HG03139 (cell line): ENCODE measurements around the gene DEDD.
A peak's percentile ranks its signal among the peaks of the same experiment; 100 is the strongest.

Experiments
- ATAC-seq: cut with Tn5 transposase; IDR thresholded peaks from one replicate; pipeline ENCODE4 v1.9.1; 2021; ENCODE audit not compliant: unreplicated experiment

Gene DEDD, protein sequence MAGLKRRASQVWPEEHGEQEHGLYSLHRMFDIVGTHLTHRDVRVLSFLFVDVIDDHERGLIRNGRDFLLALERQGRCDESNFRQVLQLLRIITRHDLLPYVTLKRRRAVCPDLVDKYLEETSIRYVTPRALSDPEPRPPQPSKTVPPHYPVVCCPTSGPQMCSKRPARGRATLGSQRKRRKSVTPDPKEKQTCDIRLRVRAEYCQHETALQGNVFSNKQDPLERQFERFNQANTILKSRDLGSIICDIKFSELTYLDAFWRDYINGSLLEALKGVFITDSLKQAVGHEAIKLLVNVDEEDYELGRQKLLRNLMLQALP

DNA sequence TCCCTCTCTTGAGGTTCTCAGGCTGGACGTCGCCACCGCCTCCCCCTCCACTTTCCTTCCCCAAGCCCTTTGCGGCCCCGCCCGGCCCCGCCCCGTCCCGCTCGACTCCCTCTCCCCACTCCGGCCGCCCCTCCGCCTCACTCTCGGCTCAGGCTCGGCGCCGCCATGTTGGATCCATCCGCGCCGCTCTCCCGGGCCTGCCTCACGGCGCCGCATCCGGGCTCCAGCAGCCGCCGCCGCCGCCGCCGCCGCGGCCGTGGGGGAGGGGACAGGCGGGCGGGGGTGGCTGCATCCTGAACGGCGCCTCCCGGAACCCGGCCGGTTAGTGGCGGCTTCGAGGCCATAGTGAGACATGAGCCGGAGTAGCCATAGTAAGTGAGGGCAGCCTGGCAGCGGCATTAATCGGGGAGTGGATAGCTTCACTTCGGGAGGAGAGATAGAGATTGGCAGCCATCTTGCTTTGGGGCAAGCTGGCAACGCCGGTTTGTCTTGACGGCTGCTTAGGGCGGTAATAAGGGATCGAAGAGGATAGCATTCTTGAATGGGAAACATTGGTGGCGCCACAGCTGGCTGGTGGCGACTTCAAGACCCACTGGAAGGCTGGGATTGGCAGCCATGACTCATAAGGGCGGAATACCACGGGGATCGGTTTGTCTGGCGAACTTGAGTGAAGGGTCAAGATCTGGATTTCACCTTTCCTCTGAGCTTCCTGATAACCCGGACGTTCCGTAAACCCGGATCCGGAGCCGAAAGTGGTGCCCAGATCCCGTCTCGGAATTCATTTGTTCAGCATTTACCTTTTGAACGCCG lies at the start of gene DEDD:
Gene DEDD (minus strand): TSS at position 258 of the 810 bp plus-strand sequence. CDS start 8,205 bp downstream, outside the sequence.
- peak; percentile 90 for ATAC-seq

DNA sequence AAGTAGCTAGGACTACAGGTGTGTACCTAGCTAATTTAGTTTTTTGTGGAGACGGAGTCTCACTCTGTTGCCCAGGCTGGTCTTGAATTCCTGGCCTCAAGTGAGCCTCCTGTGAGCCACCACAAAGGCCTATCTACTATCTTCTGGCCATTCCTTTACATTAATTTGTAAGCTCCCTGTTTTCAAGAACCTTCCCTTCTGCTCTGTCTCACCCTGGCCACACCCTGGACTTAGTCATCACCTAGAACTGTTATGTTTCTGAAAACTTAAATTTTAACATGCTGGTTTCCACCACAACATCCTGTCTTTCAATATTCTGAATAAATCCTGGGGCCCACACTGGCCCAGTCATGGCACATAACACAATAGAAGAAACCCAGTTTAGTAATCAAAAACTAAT lies 49.7 kb upstream of the DEDD start:
- peak; percentile 39 for ATAC-seq

DNA sequence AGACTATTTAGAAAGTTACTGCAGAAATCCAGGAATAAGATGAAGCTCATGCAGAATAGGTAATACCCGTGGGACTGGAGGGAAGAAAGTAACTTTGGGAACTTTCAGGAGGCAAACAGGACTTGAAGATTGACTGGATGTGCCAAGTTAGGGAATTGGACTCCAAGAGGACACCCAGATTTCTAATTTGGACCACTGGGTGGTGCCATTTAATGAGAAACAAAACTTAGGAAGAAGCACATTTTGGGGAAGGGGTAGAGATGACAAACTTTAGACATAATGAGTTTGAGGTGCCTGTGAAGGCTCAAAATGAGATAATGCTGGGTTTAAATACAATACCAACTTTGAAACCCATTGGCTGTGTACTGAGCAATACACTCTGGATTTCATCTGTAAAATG lies 48.2 kb upstream of the DEDD start:
- ATAC-seq, result no peak

DNA sequence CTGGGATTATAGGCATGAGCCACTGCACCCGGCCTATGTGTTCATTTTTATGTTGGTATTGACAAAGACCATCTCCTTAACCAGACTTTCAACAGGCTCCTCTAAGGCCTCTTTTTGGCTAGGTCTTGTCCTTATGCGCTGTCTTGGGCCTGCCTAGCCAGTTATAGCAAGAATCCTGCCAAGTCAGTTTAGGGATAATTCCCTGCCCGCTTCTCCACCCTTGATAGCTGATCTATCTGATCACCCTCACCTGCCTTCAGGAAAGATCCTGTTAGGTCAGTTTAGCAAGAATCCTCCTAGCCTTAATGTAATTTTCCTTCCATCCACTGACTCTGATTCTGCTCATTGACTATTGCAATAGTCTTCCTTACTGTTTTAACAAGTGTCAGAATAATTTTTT lies 47.2 kb upstream of the DEDD start:
- ATAC-seq, result no peak

DNA sequence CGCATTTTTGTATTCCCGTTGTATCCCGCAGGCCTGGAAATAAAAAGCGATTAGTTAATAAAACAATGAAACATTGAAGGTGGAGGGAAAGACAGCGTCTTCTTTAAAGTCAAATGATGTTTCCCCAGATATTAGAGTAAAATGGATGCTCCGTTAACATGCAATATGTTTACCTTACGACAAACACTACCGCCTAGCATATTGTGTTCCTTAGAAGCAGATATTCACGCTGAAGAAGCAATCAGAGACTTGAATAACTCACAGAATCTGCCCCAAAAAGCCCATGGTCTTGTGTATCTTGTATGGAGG lies 45.4 kb upstream of the DEDD start:
- ATAC-seq, result no peak

DNA sequence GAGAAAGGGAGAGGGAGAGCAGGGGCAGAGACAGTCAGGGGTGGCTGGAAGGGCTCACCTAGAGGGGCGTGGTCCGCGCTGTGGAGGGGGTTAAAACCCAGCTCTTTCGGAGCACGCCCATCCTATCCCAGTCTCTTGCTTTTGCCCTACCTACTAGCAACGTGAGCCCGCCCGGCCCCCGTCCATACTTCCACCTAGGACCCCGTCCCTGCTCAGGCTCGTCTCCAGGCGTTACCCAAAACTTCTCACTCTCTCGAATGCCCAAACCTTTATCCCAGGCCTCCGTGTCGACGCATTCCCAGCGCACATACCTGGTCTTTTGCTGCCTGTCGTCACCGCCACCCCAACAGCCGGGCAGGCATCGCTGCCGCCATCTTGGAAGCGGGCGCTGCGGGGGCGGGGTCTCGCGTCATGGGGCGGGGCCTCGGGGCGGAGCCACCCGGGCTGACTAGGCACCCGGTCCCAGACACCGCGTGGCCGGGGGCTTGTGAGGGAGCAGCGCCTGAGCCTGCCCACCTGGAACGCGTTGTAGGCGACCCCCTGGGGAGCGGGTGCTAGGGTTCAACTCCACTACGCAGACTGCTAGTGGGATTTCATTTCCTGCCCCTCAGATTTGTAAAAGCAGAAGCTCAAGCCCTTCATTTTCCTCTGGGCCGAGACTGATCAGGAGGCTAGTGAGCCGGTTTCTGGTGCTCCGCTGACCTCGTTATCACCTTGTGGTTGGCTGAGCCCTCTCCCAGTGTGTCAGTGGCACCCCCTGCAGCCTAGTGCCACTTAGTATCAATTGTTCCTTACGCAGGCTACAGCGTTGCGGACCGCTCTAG lies 44.9 kb upstream of the DEDD start, which contains the start of gene B4GALT3:
Gene B4GALT3 (minus strand): TSS at position 396 of the 824 bp plus-strand sequence. CDS start 1,447 bp downstream, outside the sequence.
- peak; percentile 79 for ATAC-seq

DNA sequence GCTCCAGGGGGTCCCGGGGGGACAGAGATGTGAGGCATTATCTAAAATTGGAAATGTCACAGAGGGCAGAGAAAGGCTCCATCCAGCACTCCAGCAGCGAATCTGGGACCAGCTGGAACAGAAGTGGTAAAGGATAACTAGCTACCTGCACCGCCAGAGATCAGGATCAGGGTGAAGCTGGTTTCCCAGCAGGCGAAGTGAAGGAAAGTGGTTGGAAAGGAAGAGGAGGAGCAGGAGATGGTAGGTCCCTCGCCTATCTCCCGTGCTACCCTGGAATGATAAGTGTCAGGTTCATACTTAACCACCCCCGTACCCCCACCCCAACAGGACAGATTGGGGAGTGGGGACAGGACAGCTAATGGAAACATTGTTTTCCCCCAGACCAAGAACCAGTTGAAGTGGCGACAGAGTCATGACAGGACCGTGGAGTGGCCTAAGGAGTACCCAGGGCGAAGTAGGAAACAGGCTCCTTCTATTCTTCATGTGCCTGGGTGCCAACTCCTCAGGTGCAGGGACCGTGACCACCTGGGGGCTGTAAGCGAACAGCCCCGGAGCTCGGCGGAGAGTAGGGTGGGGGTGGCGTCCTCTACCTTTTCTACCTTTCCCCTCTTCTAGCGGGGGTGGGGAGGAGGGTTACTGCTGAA lies 44.1 kb upstream of the DEDD start:
- ATAC-seq, result no peak

DNA sequence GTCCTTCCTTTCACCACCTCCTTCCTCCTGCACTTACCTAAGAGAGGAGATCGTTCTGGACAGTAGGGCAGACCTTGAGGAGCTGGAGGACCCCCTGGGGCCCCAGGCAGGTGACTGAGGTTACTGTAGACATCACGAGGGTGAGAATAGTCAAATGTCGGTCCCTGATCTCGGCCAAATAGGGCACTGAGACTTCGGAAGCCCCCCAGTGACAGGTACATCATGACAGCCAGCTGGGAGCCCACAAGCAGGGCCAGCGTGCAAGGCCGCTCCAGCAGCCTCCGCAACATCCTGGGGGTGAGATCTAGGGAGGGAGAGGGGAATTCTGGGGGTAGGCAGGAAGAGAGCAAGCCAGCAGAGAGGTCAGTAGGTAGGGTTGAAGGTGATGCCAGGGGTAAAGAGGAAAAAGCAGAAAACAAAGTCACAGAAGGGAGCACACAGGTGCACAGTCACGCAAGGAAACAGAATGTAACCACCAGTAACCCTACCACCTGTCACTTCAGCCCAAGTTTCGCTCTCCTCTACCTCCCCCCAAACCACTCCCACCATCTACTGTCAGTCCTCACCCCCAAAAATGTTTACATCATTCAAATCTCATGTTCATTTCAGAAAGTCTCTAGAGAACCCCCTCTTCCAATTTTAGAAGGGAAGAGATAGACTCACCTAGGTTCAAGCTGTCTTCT lies 43.4 kb upstream of the DEDD start:
- ATAC-seq, result no peak

DNA sequence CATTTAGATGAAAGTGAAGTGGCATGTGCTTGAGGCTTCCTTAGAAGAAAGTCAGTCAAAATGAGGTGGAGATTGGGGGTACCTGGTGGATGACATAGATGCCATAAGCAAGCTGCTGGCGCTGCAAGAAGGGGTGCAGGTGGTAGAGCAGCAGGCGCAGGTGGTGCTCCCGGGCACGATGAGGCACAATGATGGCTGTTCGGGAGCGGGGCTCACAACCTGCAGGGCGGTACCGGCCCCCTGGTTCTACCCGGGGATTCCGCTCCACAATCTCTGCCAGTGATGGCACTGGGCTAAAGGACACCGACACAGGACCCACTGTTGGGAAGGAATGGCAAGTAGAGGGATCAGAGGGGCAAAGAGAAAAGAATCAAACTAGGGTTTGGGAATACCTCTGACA lies 42.4 kb upstream of the DEDD start:
- ATAC-seq, result no peak

DNA sequence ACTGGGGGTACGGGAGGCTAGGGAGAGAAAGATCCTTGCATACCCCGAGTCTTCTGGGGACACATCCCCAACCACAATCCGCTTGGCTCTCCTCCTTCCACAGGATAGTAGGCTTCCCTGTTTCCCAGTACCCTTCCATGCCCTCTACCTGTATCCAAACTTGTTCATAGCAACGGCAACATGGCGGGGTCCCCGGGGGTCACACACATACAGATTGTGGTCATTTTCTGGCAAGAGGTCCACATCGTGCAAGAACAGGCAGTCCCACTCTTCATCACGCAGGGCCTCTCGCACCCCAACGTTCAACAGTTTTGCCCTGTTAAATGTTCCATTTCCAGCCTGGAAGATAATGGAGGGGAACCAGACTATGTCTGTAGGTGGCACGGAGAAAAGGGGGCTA lies 41.2 kb upstream of the DEDD start:
- ATAC-seq, result no peak

DNA sequence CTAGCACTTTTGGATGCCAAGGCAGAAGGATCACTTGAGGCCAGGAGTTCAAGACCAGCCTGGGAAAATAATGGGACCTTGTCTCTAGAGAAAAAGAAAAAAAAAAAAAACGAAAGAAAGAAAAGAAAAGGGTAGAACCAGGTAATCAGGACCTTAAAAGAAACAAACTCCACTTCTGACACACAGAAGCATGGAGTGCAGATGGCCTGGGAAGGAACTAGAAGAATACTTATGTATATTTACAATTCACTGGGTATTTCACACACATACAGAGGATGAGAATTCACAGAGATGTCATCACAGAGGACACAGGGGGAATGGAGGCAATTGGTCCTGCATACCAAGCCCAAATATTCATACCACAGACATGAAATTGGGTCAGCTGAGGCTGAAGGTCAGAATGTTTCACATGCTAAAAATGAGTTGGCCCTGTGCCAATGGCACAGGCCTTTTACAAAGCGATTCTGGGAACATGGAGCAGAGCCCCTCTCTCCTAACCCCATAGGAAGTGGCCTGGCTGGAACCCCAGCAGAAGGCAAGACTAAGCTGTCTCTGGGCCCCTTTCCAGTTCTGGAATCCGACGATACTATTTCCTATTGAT lies 40.4 kb upstream of the DEDD start:
- ATAC-seq, result no peak

DNA sequence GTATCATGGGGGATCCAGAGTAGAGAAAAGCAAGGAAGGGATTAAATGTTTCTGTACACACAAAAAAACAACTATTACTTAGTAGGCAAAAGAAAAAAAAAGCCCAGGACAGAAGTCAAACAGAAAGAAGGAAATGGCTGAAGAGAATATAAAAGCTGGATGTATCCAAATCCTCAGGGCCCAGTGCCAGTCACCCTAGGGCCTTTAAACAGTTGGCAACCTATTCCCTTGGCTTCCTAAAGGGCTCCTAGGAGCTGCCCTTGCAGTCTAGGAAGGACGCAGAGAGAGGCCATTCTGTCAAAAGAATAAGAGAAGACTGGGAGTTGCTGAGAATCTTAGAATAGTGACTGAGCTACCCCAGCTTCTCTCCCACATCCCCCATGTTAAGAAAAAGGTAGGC lies 39.9 kb upstream of the DEDD start:
- no peak for ATAC-seq

DNA sequence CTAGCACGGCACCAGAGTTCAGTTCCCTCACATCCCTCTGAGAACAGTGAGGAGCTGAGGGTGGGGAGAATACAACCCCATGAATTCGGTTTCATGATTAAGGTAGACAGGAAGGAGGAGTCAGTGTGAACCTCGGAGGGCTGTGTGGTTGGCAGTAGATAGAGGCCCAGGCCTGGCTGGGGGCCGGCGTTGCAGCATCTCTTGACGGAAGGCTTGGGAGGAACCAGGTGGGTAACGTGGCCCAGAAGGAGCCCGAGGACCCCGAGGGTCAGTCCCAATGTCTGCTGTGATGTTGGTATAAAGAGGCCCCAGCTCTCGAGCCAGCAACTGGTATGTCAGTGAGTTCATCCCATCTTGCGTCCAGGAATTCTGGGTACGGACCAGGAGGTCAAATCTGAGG lies 39.2 kb upstream of the DEDD start:
- ATAC-seq, result no peak

DNA sequence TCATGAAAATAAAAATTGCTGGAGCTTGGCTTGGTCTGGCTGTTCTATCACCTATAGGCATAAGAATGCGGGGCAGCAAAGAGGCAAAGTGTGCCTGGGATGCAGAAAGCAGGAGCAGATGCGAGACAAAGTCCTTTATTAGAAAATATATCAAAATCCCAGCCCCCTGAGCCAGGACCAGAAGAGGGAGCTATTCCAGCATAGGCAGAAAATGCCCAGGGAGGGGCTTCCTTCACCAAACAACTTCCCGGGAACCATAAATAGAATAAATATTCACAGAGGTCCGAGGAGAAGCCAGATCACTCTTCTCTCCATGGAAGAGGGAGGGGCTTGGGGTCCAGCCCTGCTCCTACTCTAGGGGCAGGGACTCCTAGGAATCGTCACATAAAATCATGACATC lies 38.7 kb upstream of the DEDD start:
- no peak for ATAC-seq

DNA sequence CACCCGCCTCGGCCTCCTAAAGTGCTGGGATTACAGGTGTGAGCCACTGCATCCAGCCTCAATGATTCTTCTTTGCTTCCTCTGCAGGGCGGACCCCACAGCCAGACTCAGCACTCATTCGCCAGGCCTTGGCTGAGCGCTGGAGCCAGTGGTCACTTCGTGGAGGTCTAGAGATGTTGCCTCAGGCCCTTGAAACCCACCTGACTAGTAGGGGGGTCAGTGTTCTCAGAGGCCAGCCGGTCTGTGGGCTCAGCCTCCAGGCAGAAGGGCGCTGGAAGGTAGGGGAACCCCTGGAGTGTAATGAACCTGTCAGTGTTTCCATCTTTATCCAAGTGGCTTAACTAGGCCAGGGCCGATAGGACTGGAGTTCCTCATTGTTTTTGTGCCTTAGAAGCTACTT lies 36.4 kb upstream of the DEDD start:
- no peak for ATAC-seq

DNA sequence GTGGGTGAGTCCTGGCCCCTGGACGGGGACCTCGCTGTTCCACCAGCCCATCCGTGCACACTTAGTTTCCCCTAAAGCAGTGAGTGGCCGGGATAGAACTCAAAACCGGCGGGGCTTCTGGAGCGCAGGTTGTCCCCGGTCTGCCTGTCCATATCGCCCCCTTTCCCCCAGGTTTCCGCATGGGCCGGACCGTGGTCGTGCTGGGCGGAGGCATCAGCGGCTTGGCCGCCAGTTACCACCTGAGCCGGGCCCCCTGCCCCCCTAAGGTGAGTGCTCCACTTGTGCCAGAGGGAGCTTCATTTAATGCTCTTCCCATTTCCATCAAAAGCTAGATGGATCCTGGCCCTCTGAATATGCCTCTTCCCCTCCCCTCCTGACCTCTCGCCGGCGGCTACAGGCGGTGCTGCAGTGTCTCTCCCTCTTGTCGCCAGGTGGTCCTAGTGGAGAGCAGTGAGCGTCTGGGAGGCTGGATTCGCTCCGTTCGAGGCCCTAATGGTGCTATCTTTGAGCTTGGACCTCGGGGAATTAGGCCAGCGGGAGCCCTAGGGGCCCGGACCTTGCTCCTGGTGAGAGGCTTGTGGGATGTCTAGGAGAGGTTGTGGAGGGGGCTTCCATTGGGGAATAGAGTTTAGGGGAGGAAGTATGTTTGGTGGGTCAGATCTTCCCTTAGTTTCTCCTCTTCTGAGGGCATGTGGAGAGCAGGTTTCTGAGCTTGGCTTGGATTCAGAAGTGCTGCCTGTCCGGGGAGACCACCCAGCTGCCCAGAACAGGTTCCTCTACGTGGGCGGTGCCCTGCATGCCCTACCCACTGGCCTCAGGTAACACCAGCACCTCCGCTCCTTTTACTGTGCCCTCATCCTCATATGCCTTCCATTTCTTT lies 34.4 kb upstream of the DEDD start:
- ATAC-seq, result no peak

DNA sequence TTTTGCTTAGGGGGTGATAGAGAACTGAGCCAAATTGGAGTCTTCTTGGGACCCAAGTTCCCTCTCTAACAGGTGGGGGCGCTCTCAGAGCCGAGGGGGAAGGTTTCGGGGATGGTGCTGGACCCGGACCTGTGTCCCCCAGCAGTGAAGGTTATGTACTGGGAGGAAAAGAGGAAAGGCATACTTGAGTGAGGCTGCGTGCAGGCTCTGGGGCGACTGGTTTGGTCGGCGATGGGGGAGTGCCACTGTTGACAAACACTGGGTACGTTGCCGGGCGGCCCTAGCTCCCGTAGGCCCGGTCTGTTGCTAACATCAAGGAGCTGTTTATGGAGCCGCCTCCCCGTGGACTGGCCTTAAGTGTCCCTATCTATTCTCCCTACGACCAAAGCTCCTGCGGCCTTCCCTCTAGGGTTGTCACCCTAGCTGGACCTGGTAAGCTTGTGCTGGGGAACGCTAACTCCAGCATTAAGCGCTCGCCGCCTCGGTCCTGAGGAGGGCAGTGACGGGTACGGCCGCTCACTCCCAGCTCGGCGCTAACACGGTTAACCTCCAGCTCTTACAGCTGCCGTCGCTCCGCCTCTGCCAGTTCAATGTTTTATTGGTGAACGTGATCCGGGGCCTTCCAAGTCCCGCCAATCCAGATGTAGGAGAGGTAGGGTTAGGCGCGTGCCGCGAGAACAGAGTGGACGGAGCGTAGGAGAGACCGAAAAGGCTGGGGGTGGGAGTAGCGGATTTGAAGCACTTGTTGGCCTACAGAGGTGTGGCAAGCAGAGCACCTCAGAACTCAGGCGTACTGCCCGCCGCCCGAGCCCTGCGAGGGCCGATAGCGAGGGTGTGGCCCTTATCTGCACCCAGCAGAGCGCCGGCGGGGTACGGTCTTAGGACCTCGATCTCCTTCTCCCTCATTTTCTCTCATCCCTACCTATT lies 33.5 kb upstream of the DEDD start, which contains the start of gene PPOX:
Gene PPOX (plus strand): TSS at position 685 of the 927 bp plus-strand sequence. CDS start 422 bp downstream, outside the sequence.
- peak; percentile 92 for ATAC-seq
